ENCODE data around the gene SCFD2.
"Not testable (repeated sequence)": the region's sequence is repeated elsewhere in the genome, so short reads cannot be mapped to it uniquely, and the experiment has no call there.

Gene SCFD2

GRCh38 chr4:53185869-53186585 is 179.8 kb downstream of the SCFD2 start:
- DNase-seq = no peak
- ChIA-PET CTCF (interaction anchor here (2.0 kb wide), 1 partner anchor 10 kb away, joined by 6 read pairs; no protein-coding TSS in a partner anchor), POLR2A (no interaction called here)
- WGBS (ENCODE audit: insufficient coverage) = 97% methylated on average over 3 of the region's 4 CpGs
- no peaks in the 10 kb centered on the region for H3K27me3 ChIP-seq (replicated peaks in 2 of 5; ENCODE audit: control insufficient read depth in 4 of 5, insufficient read depth in 5 of 5, low read length in 4 of 5)
- H3K4me3 ChIP-seq (ENCODE audit: control insufficient read depth in 1 of 7, extremely low read depth in 1 of 7, insufficient read depth in 4 of 7, low read depth in 2 of 7, low read length in 6 of 7) = no peak overlapping the region
- H3K36me3 ChIP-seq (ENCODE audit: control insufficient read depth in 4 of 4, insufficient read depth in 4 of 4, low read length in 3 of 4) = no peaks in the 10 kb centered on the region
- peaks cover 0 to 2% (median 0%) of the 10 kb centered on the region in 5 experiments for H3K9me3 ChIP-seq (ENCODE audit: control extremely low read depth in 1 of 5, control insufficient read depth in 4 of 5, insufficient read depth in 2 of 5, low read depth in 1 of 5, low read length in 4 of 5)
- no peak overlapping the region for H3K27ac ChIP-seq (ENCODE audit: insufficient read depth in 1 of 2, low read depth in 1 of 2, low read length in 2 of 2, poor library complexity in 1 of 2, severe bottlenecking in 2 of 2)
- no peaks in the 10 kb centered on the region for H3K4me1 ChIP-seq (ENCODE audit: control extremely low read depth in 1 of 4, control insufficient read depth in 4 of 4, insufficient read depth in 4 of 4, low read length in 3 of 4)

GRCh38 chr4:53183754-53184153 is 182.1 kb downstream of the SCFD2 start:
- H3K9me3 ChIP-seq (ENCODE audit: control extremely low read depth in 1 of 5, control insufficient read depth in 4 of 5, insufficient read depth in 2 of 5, low read depth in 1 of 5, low read length in 4 of 5) = peaks cover 0 to 2% (median 0%) of the 10 kb centered on the region in 5 experiments
- H3K36me3 ChIP-seq (ENCODE audit: control insufficient read depth in 4 of 4, insufficient read depth in 4 of 4, low read length in 3 of 4) = no peaks in the 10 kb centered on the region
- H3K4me3 ChIP-seq (ENCODE audit: control insufficient read depth in 1 of 7, extremely low read depth in 1 of 7, insufficient read depth in 4 of 7, low read depth in 2 of 7, low read length in 6 of 7) = no peak overlapping the region
- H3K27ac ChIP-seq (ENCODE audit: insufficient read depth in 1 of 2, low read depth in 1 of 2, low read length in 2 of 2, poor library complexity in 1 of 2, severe bottlenecking in 2 of 2) = no peak overlapping the region
- CTCF ChIA-PET = interaction anchor here (1.0 to 1.5 kb wide), 2 partner anchors 12 to 62 kb away, joined by 3 to 5 read pairs; no protein-coding TSS in a partner anchor
- H3K4me1 ChIP-seq (ENCODE audit: control extremely low read depth in 1 of 4, control insufficient read depth in 4 of 4, insufficient read depth in 4 of 4, low read length in 3 of 4) = no peaks in the 10 kb centered on the region
- no peak for DNase-seq
- POLR2A ChIA-PET = no interaction called here
- no CpG with 5 or more reads among the region's 2 CpGs for WGBS (ENCODE audit: insufficient coverage)
- no peaks in the 10 kb centered on the region for H3K27me3 ChIP-seq (replicated peaks in 2 of 5; ENCODE audit: control insufficient read depth in 4 of 5, insufficient read depth in 5 of 5, low read length in 4 of 5)

GRCh38 chr4:53177751-53178150 is 188.1 kb downstream of the SCFD2 start:
- WGBS (ENCODE audit: insufficient coverage) = 97% methylated on average over 4 of the region's 4 CpGs
- POLR2A ChIA-PET = not testable (repeated sequence)

GRCh38 chr4:53175640-53176039 is 190.2 kb downstream of the SCFD2 start:
- DNase-seq = no peak
- peaks cover 0 to 3% (median 0%) of the 10 kb centered on the region in 4 experiments for H3K4me1 ChIP-seq (ENCODE audit: control extremely low read depth in 1 of 4, control insufficient read depth in 4 of 4, insufficient read depth in 4 of 4, low read length in 3 of 4)
- H3K9me3 ChIP-seq (ENCODE audit: control extremely low read depth in 1 of 5, control insufficient read depth in 4 of 5, insufficient read depth in 2 of 5, low read depth in 1 of 5, low read length in 4 of 5) = peaks cover 2 to 22% (median 7%) of the 10 kb centered on the region in 5 experiments
- no peak overlapping the region for H3K27ac ChIP-seq (ENCODE audit: insufficient read depth in 1 of 2, low read depth in 1 of 2, low read length in 2 of 2, poor library complexity in 1 of 2, severe bottlenecking in 2 of 2)
- ChIA-PET CTCF (no interaction called here), POLR2A (no interaction called here)
- H3K36me3 ChIP-seq (ENCODE audit: control insufficient read depth in 4 of 4, insufficient read depth in 4 of 4, low read length in 3 of 4) = peaks cover 0 to 9% (median 3%) of the 10 kb centered on the region in 4 experiments
- no peak overlapping the region for H3K4me3 ChIP-seq (ENCODE audit: control insufficient read depth in 1 of 7, extremely low read depth in 1 of 7, insufficient read depth in 4 of 7, low read depth in 2 of 7, low read length in 6 of 7)
- H3K27me3 ChIP-seq (replicated peaks in 2 of 5; ENCODE audit: control insufficient read depth in 4 of 5, insufficient read depth in 5 of 5, low read length in 4 of 5) = no peaks in the 10 kb centered on the region

More at GRCh38 chr4:53177751-53178150, 188.1 kb downstream of the SCFD2 start:
- H3K36me3 ChIP-seq (ENCODE audit: control insufficient read depth in 4 of 4, insufficient read depth in 4 of 4, low read length in 3 of 4); CTCF ChIA-PET; H3K4me3 ChIP-seq (ENCODE audit: control insufficient read depth in 1 of 7, extremely low read depth in 1 of 7, insufficient read depth in 4 of 7, low read depth in 2 of 7, low read length in 6 of 7); H3K27me3 ChIP-seq (replicated peaks in 2 of 5; ENCODE audit: control insufficient read depth in 4 of 5, insufficient read depth in 5 of 5, low read length in 4 of 5); DNase-seq; H3K27ac ChIP-seq (ENCODE audit: insufficient read depth in 1 of 2, low read depth in 1 of 2, low read length in 2 of 2, poor library complexity in 1 of 2, severe bottlenecking in 2 of 2); H3K4me1 ChIP-seq (ENCODE audit: control extremely low read depth in 1 of 4, control insufficient read depth in 4 of 4, insufficient read depth in 4 of 4, low read length in 3 of 4): not testable (repeated sequence)
- peaks cover 2 to 23% (median 7%) of the 10 kb centered on the region in 5 experiments for H3K9me3 ChIP-seq (ENCODE audit: control extremely low read depth in 1 of 5, control insufficient read depth in 4 of 5, insufficient read depth in 2 of 5, low read depth in 1 of 5, low read length in 4 of 5)

- 92% methylated on average over 2 of the region's 3 CpGs for WGBS (ENCODE audit: insufficient coverage)
- no peaks in the 10 kb centered on the region for H3K27me3 ChIP-seq (replicated peaks in 2 of 5; ENCODE audit: control insufficient read depth in 4 of 5, insufficient read depth in 5 of 5, low read length in 4 of 5)
- no peak overlapping the region for H3K27ac ChIP-seq (ENCODE audit: insufficient read depth in 1 of 2, low read depth in 1 of 2, low read length in 2 of 2, poor library complexity in 1 of 2, severe bottlenecking in 2 of 2)
- ChIA-PET POLR2A (no interaction called here), CTCF (no interaction called here)
- DNase-seq = no peak
- peaks cover 2 to 22% (median 7%) of the 10 kb centered on the region in 5 experiments for H3K9me3 ChIP-seq (ENCODE audit: control extremely low read depth in 1 of 5, control insufficient read depth in 4 of 5, insufficient read depth in 2 of 5, low read depth in 1 of 5, low read length in 4 of 5)
- peaks cover 0 to 3% (median 0%) of the 10 kb centered on the region in 4 experiments for H3K4me1 ChIP-seq (ENCODE audit: control extremely low read depth in 1 of 4, control insufficient read depth in 4 of 4, insufficient read depth in 4 of 4, low read length in 3 of 4)
- H3K36me3 ChIP-seq (ENCODE audit: control insufficient read depth in 4 of 4, insufficient read depth in 4 of 4, low read length in 3 of 4) = peaks cover 0 to 9% (median 3%) of the 10 kb centered on the region in 4 experiments
- H3K4me3 ChIP-seq (ENCODE audit: control insufficient read depth in 1 of 7, extremely low read depth in 1 of 7, insufficient read depth in 4 of 7, low read depth in 2 of 7, low read length in 6 of 7) = no peak overlapping the region
These were observed 191.0 kb downstream of the SCFD2 start for GRCh38 chr4:53174823-53175222.

GRCh38 chr4:53173576-53173975 is 192.3 kb downstream of the SCFD2 start:
- no peak for DNase-seq
- ChIA-PET CTCF (no interaction called here), POLR2A (no interaction called here)
- no peak overlapping the region for H3K27ac ChIP-seq (ENCODE audit: insufficient read depth in 1 of 2, low read depth in 1 of 2, low read length in 2 of 2, poor library complexity in 1 of 2, severe bottlenecking in 2 of 2)
- H3K27me3 ChIP-seq (replicated peaks in 2 of 5; ENCODE audit: control insufficient read depth in 4 of 5, insufficient read depth in 5 of 5, low read length in 4 of 5) = no peaks in the 10 kb centered on the region
- H3K4me3 ChIP-seq (ENCODE audit: control insufficient read depth in 1 of 7, extremely low read depth in 1 of 7, insufficient read depth in 4 of 7, low read depth in 2 of 7, low read length in 6 of 7) = no peak overlapping the region
- H3K9me3 ChIP-seq (ENCODE audit: control extremely low read depth in 1 of 5, control insufficient read depth in 4 of 5, insufficient read depth in 2 of 5, low read depth in 1 of 5, low read length in 4 of 5) = peaks cover 2 to 22% (median 7%) of the 10 kb centered on the region in 5 experiments
- WGBS (ENCODE audit: insufficient coverage) = no CpG with 5 or more reads among the region's 1 CpG
- peaks cover 0 to 9% (median 3%) of the 10 kb centered on the region in 4 experiments for H3K36me3 ChIP-seq (ENCODE audit: control insufficient read depth in 4 of 4, insufficient read depth in 4 of 4, low read length in 3 of 4)
- H3K4me1 ChIP-seq (ENCODE audit: control extremely low read depth in 1 of 4, control insufficient read depth in 4 of 4, insufficient read depth in 4 of 4, low read length in 3 of 4) = peaks cover 0 to 3% (median 0%) of the 10 kb centered on the region in 4 experiments

GRCh38 chr4:53171797-53172196 is 194.1 kb downstream of the SCFD2 start:
- POLR2A ChIA-PET = no interaction called here
- CTCF ChIA-PET = no interaction called here
- Histone ChIP-seq H3K27me3 (replicated peaks in 2 of 5; ENCODE audit: control insufficient read depth in 4 of 5, insufficient read depth in 5 of 5, low read length in 4 of 5) (no peaks in the 10 kb centered on the region), H3K9me3 (ENCODE audit: control extremely low read depth in 1 of 5, control insufficient read depth in 4 of 5, insufficient read depth in 2 of 5, low read depth in 1 of 5, low read length in 4 of 5) (peaks cover 0 to 11% (median 4%) of the 10 kb centered on the region in 5 experiments), H3K4me3 (ENCODE audit: control insufficient read depth in 1 of 7, extremely low read depth in 1 of 7, insufficient read depth in 4 of 7, low read depth in 2 of 7, low read length in 6 of 7) (no peak overlapping the region), H3K4me1 (ENCODE audit: control extremely low read depth in 1 of 4, control insufficient read depth in 4 of 4, insufficient read depth in 4 of 4, low read length in 3 of 4) (peaks cover 0 to 7% (median 0%) of the 10 kb centered on the region in 4 experiments), H3K36me3 (ENCODE audit: control insufficient read depth in 4 of 4, insufficient read depth in 4 of 4, low read length in 3 of 4) (peaks cover 0 to 6% (median 2%) of the 10 kb centered on the region in 4 experiments), H3K27ac (ENCODE audit: insufficient read depth in 1 of 2, low read depth in 1 of 2, low read length in 2 of 2, poor library complexity in 1 of 2, severe bottlenecking in 2 of 2) (no peak overlapping the region)
- no peak for DNase-seq
- WGBS (ENCODE audit: insufficient coverage) = 93% methylated on average over 2 of the region's 3 CpGs

All from common myeloid progenitor, CD34-positive (primary cell).